H1 (cell line): ENCODE data around the gene RIMKLA.

Experiments used
- CEBPB ChIP-seq: IDR thresholded peaks from 2 replicates; pipeline ENCODE4 v1.6.1; 2012; ENCODE audit warnings: low read depth, low read length
- CTCF ChIP-seq, 3 experiments: IDR thresholded peaks; 1 replicate in 2 of 3; 2 replicates in 1 of 3; pipeline versions ENCODE4 v1.5.1 to v1.6.1; 2011; ENCODE audit warnings: low read length in 3 of 3, mild to moderate bottlenecking in 3 of 3, inconsistent platforms in 2 of 3, low read depth in 1 of 3, moderate library complexity in 1 of 3; ENCODE audit not compliant: insufficient read depth in 1 of 3; ENCODE audit errors: control extremely low read depth in 1 of 3
- EGR1 ChIP-seq: IDR thresholded peaks from 2 replicates; pipeline ENCODE4 v1.6.1; 2011; ENCODE audit warnings: low read depth, low read length, borderline replicate concordance
- EZH2 ChIP-seq: fragments of 200-600 bp; sonication (generic); IDR thresholded peaks from 2 replicates; pipeline ENCODE4 v1.7.1; 2012; ENCODE audit warnings: low read depth, mild to moderate bottlenecking, moderate library complexity, low read length, inconsistent platforms; ENCODE audit not compliant: severe bottlenecking
- FOSL1 ChIP-seq: IDR thresholded peaks from 2 replicates; pipeline ENCODE4 v1.6.1; 2011; ENCODE audit warnings: mild to moderate bottlenecking, low read depth, low read length, moderate library complexity; ENCODE audit not compliant: insufficient read depth
- KDM1A ChIP-seq: fragments of 200-600, 300-600 bp; sonication (generic); IDR thresholded peaks from 2 replicates; pipeline ENCODE4 v1.7.1; 2016; ENCODE audit warnings: mild to moderate bottlenecking, low read length, borderline replicate concordance
- KDM5A ChIP-seq: fragments of 200-600 bp; IDR thresholded peaks from 2 replicates; pipeline ENCODE4 v1.7.1; 2012; ENCODE audit warnings: mild to moderate bottlenecking, low read length, inconsistent platforms, mixed read lengths
- MAX ChIP-seq: IDR thresholded peaks from 2 replicates; pipeline ENCODE4 v1.6.1; 2012; ENCODE audit warnings: inconsistent platforms
- POLR2A ChIP-seq, 2 experiments: IDR thresholded peaks; 1 replicate in 1 of 2; 2 replicates in 1 of 2; pipeline ENCODE4 v1.6.1; 2011; ENCODE audit warnings: low read depth in 2 of 2, low read length in 2 of 2, mild to moderate bottlenecking in 2 of 2; ENCODE audit errors: control extremely low read depth in 1 of 2
- POLR2AphosphoS5 ChIP-seq: IDR thresholded peaks from 2 replicates; pipeline ENCODE4 v1.6.1; 2011; ENCODE audit warnings: low read depth, low read length
- RAD21 ChIP-seq, 2 experiments: IDR thresholded peaks in 1 of 2; conservative IDR thresholded peaks in 1 of 2; 2 replicates each; pipeline ENCODE4 v1.6.1; 2011; ENCODE audit warnings: low read depth in 2 of 2, low read length in 2 of 2, improper control_type of control experiment in 1 of 2, inconsistent platforms in 1 of 2, mild to moderate bottlenecking in 1 of 2, moderate library complexity in 1 of 2
- RFX5 ChIP-seq: IDR thresholded peaks from 2 replicates; pipeline ENCODE4 v1.6.1; 2011; ENCODE audit warnings: low read depth, low read length, improper control_type of control experiment, borderline replicate concordance
- RXRA ChIP-seq: IDR thresholded peaks from 2 replicates; pipeline ENCODE4 v1.6.1; 2011; ENCODE audit warnings: low read depth, mild to moderate bottlenecking, low read length, moderate library complexity; ENCODE audit not compliant: insufficient read depth
- TEAD4 ChIP-seq: IDR thresholded peaks from 2 replicates; pipeline ENCODE4 v1.6.1; 2012; ENCODE audit warnings: low read depth, low read length, inconsistent platforms, mixed read lengths

DNA sequence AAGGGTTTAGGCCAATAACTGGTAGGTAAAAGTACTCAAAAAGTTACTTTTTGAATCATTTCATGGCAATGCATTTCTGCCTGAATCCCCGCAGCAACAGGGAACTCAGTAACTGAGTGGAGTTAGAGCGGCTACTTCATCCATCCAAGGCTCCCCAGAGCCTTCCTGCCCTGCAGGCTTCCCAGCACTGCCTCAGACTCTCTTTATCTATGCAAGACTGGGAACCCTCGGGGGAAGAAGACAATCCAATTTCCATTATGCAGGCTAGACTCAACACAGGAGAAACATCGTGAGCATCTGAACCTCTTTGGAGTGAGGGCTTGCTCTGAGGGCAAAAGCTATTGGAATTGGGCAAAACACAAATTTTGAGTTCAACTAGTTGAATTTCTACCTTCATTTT is 52.1 kb downstream of the RIMKLA start:
- TF ChIP-seq RAD21 (IDR thresholded peaks at IDR 0.05 in 1 of 2, conservative IDR thresholded peaks at IDR 0.05 in 1 of 2; ENCODE audit: low read depth in 2 of 2, low read length in 2 of 2) = no peak
- no peak for TF ChIP-seq FOSL1
- TF ChIP-seq RXRA = no peak
- no peak for TF ChIP-seq CTCF (IDR thresholded peaks at IDR 0.05; ENCODE audit: control extremely low read depth in 1 of 3, insufficient read depth in 1 of 3, low read depth in 1 of 3, low read length in 3 of 3)
- no peak for TF ChIP-seq POLR2AphosphoS5
- TF ChIP-seq CEBPB = no peak
- no peak for TF ChIP-seq POLR2A (IDR thresholded peaks at IDR 0.05; ENCODE audit: control extremely low read depth in 1 of 2, low read depth in 2 of 2, low read length in 2 of 2)
- no peak for TF ChIP-seq EGR1
- TF ChIP-seq EZH2 = no peak
- no peak for TF ChIP-seq RFX5
- TF ChIP-seq KDM5A = no peak
- TF ChIP-seq TEAD4 = no peak
- no peak for TF ChIP-seq MAX
- no peak for TF ChIP-seq KDM1A
